GM18520 (cell line): ENCODE data around the gene SASH1.
"Not testable (repeated sequence)": the region's sequence is repeated elsewhere in the genome, so short reads cannot be mapped to it uniquely, and the experiment has no call there.

ENCODE experiments used
- ATAC-seq: cut with Tn5 transposase; IDR thresholded peaks from one replicate; pipeline ENCODE4 v1.9.1; 2021; ENCODE audit not compliant: unreplicated experiment

SASH1 gene

GRCh38 chr6:148328876-148329555 lies 13.6 kb upstream of the SASH1 start:
- no peak for ATAC-seq

DNA sequence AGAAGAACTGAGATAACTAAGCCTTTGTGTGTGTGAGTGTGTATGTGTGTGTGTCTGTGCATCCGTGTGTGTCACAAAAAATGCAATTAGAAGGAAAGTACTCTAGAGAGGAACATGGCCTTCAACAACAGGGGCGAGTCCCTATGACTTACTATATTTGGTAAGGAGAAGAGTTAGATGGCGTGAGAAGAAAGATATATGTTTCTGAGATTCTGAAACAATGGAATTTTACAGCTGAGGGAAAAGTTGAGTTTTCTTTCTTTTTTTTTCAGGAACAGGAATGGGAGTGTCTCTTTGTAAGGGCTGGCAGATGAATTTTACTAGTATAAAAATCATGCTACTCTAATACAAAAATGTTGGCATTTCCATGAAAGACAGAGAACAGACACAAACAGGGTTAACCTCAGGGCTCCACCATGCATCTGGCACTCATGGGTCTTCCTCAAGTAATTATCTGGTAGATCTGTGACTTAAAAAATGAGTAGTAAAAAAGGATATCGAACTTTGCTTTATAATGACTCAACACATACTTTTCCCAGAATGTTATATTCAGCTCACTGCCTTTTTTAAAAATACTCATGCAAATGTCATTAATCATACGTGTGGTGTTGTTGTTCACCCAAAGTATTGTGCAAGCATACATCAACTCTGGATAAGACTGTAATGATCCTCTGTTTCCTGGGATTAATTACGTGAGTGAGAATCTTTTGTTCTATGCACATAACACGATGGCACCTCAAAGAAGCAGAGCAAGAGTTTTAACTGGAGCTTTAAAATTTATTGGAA lies 12.8 kb upstream of the SASH1 start:
- ATAC-seq: no peak

- no peak for ATAC-seq
These were observed 10.6 kb upstream of the SASH1 start for GRCh38 chr6:148332088-148332487.

GRCh38 chr6:148336901-148337300 lies 5.7 kb upstream of the SASH1 start:
- ATAC-seq: no peak

DNA sequence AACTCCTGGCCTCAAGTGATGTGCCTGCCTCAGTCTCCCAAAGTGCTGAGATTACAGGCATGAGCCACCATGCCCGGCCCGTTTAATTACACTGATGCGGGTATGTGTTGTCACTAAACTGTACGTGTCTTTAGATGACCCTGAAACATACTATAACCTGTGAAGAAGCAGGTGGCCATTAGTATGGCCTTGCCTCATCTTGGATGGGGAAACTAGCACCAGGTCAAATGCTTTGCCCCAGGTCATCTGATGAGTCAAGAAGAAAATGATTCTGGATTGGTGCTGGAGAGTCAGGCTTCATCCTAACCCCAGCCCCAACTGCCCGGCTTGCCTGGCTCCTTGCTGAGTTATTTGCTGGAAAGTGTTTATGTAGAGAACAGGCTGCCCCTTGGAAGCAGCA lies 2.9 kb upstream of the SASH1 start:
- no peak for ATAC-seq

GRCh38 chr6:148340586-148341297 lies 1.9 kb upstream of the SASH1 start:
- no peak for ATAC-seq

- no peak for ATAC-seq
These were observed 613 bp upstream of the SASH1 start for GRCh38 chr6:148342100-148342349.

- no peak for ATAC-seq
These were observed 577 bp downstream of the SASH1 start for GRCh38 chr6:148343047-148343782.

- no peak for ATAC-seq
These were observed 2.5 kb downstream of the SASH1 start for GRCh38 chr6:148345176-148345575.

DNA sequence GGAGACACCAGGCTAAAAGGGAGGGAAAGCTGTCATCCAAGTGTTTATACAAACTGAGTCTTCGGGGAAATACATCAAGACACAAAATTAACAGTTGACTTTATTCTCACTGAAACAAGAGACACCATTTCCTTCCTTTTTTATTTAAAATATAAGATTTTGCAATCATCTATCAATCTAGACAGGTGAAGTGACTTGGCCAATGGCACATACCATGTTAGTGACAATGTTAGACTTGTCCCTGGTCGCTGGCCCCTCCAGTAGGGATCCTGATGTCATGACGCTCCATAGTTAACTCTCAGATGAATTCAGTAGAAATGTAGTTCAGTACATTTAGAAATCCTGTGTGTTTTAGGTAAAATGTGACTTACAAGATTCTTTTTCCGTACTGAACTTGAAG lies 2.9 kb downstream of the SASH1 start:
- ATAC-seq: no peak

DNA sequence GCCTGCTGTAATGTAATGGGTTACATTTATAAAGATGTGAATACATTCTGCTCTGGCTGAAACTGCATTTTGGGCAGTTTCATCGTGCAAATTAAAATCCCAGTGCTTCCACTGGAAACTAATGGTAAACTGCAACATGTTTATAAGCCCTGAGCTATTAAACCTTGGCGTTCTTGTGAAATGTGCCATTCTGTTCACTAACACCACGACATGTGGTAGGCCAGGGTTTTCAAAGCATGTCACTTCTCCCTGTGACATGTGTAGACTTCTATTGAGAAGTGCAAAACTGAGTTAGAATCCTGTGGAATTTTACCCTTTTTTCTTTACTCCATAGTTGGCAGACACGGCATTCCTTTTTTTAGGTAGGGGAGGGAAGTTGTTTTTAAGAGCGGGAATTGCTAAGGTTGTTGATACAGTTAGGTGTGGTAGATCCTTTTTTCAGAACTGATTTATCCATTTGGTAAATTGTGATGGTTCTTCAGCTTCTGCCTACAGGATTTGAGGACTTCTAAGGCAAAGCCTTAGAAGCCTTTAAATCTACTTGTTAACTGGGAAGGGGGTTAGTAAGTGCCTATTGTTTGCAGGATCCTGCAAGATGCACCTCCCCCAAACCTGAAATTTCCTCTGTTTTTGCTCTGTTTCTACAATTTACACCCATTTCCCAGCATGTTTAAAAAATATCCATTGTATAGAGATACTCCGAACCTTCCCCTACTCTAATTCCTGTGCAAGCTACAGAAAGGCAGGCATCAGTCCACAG lies 4.2 kb downstream of the SASH1 start:
- no peak for ATAC-seq

DNA sequence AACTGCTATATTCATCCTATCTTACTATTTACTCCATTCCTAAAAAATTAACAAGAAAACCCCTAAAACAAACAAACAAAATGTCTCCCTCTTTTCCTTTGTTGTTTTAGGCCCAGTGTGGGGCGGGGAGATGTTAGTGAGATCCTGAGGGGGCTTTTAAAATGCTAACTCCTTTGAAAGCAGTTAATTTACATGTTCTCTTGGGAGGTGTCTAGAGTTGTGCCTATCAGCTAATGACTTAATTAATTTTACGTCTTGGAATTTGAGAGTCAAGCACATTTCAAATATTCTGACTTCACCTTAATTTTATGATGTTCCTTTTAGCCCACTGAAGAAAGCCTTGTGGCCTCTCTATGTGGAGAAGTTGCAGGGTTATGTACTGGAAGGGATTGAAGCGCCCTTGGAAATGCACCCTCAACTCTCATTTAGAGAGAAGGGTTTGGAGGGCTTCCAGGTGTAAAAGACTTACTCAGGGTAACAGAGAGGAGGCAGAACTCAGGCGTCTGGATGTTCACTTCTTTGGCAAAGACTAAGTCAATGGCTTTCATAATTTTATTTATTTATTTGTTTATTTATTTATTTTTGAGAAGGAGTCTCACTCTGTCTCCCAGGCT lies 4.9 kb downstream of the SASH1 start:
- no peak for ATAC-seq

DNA sequence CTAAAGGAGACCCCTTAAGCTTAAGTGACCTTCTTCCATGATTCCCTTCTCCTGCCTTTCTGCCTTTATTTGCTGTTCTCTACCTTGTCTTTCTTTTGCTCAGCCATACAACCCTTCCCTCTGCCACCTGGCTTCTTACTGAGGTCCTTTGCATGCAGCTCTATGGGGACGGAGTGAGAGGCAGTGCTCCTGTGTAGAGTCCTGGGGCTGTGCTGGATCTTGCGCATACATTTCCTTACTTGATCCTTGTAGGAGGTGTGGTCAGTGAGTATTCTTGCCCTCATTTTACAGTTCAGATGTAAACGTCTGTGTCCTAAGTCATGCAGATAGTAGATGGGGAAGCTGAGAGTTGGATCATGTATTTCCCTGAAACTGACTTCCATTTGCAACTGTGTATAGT lies 5.7 kb downstream of the SASH1 start:
- no peak for ATAC-seq

DNA sequence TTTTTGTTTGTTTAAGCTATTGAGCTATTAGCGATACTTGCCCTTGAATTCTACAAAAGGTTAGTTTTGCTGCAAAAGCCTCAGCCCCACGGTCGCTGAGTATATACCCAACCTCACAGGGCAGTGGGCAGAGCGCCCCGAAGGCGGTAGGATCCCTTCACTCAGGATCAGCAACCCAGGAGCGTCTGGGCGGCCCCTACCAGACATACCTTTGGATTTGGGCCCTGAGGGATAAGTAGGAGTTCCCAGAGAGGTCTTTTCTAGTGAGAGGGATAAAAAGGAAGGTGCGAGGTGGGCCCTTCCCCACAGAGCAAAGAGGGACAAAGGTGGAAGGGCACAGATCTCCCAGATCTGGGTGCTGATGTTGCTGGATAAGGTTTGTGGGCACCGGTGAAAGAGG lies 6.1 kb downstream of the SASH1 start:
- no peak for ATAC-seq

- ATAC-seq: no peak
These were observed 6.8 kb downstream of the SASH1 start for GRCh38 chr6:148349466-148349865.

- no peak for ATAC-seq
These were observed 8.7 kb downstream of the SASH1 start for GRCh38 chr6:148351309-148351708.

- ATAC-seq: not testable (repeated sequence)
These were observed 9.8 kb downstream of the SASH1 start for GRCh38 chr6:148352421-148352820.

GRCh38 chr6:148358196-148358785 lies 15.7 kb downstream of the SASH1 start:
- no peak for ATAC-seq

DNA sequence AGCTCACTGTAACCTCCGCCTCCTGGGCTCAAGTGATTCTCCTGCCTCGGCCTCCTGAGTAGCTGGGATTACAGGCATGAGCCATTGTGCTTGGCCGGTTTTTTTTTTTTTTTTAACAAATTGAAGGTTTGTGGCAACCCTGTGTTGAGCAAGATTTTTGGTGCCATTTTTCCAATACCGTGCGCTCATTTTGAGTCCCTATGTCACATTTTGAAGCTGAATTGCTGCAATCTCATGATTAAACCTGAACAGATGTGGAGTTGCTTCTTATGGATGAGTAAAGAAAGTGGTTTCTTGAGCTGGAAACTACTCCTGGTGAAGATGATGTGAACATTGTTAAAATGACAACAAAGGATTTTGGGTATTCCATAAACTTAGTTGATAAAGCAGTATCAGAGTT lies 16.6 kb downstream of the SASH1 start:
- no peak for ATAC-seq
